ENCODE data around the gene HIVEP3.
A peak's percentile ranks its signal among the peaks of the same experiment; 100 is the strongest.

Gene HIVEP3

GRCh38 chr1:41749991-41750745 lies 168.6 kb downstream of the HIVEP3 start:
- DNase-seq, result no peak

DNA sequence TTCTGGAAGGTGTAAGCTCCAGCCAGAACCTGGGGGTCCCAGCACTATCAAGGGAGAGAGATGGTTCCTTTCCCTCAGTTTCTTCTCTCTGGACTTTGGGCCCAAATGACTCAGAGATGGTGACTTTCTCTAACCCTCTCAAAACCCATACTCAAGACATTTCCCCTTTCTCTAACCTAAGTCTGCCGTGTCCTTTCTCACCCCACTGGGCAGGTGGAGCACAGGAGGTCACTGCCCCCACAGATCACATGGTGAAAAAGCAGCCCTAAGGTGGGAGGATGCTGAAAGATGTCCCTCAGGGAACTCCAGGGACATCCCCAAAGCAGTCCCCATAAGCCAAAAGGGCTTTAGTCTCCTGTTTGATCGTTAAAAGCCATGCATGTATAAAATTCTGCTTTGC lies 173.7 kb downstream of the HIVEP3 start:
- DNase-seq, result no peak

GRCh38 chr1:41743366-41743765 lies 175.4 kb downstream of the HIVEP3 start:
- DNase-seq, result peak in 1 of 2 experiments; percentile 37

DNA sequence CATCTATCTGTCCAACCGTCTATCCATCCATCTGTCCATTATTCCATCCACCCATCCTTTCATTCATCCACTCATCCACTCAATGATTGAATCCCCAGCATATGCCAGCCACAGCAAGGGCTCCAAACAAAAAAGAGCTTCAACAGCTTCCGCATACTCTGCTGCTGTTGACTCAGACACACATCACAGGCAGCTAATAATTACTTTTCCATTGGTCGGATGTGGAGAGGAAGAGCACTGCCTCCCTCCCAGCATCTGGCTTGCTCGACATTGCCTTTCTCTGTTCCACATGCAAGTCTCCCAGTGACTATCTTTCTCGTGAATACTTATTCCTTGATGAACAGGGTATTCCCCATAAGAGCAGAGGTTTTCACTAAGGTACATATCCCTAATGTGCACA lies 176.5 kb downstream of the HIVEP3 start:
- peak in 1 of 2 experiments; percentile 24 for DNase-seq

DNA sequence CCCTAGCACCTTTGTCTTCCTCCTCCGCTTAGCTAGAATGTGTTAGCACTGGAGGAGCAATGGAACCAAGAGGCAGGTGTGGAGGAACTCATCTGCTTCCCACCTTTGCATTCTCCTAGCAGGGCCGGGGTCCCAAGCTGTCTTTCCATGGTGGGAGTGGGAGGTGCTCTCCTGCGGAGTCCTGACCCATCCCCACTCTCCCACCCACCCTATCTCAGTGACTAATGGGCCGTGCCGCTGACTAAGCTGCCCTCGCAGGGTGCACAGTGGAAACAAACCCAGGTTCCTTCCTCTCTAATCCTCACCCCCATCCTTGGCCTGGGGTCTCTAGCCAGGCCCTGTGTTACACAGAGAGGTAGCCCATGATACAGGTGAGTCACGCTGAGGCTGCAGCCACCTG lies 177.5 kb downstream of the HIVEP3 start:
- peak in 1 of 2 experiments; percentile 76 for DNase-seq

DNA sequence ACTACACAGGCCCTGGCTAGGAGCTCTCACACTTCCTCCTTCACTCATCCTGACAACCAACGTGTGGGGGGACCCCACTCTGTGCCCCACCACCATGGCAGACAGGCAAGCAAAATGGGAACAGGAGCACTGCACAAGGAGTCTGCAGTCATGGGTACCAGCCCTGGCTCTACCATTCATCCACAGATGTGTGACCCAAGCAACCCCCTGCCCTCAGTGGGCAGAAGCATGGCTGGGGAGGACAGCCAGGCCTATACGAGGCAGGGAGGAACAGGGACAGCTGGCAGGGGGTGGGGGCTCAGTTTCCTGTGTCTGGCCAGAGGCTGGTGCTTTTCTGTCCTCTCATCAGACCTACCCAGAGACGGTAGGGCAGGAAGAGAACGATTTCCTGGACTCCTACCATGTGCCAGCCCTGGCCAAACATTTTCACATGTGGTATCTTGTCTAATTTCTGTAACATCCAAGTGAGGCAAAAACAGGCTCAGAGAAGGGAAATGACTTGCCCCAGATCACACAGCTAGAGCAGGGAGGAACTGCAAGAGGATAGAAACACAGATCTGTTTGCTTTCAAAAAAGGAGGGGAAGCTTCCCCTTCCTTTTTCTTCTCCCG lies 178.0 kb downstream of the HIVEP3 start:
- peak in 1 of 2 experiments; percentile 54 for DNase-seq

DNA sequence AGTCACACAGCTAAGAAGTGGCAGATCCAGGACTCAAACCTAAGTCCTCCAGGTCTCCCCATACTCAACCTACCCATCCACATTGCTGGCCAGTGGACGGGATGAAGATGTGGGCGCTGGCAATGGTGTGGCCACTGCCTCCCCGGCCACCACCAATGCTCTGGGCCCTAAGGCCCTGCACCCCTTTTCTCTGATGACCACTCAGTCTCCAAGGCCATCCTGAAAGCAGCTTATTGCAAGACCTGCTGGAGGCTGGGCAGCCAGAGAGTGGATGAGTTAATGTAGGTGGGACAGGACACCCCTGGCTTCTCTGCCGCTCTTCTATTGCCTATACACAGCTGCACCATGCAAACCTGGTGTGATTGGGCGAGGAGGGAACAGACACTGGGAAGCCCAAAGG lies 178.7 kb downstream of the HIVEP3 start:
- peak in 1 of 2 experiments; percentile 26 for DNase-seq

GRCh38 chr1:41739061-41739955 lies 179.4 kb downstream of the HIVEP3 start:
- DNase-seq, result peak; percentile 90 to 93

DNA sequence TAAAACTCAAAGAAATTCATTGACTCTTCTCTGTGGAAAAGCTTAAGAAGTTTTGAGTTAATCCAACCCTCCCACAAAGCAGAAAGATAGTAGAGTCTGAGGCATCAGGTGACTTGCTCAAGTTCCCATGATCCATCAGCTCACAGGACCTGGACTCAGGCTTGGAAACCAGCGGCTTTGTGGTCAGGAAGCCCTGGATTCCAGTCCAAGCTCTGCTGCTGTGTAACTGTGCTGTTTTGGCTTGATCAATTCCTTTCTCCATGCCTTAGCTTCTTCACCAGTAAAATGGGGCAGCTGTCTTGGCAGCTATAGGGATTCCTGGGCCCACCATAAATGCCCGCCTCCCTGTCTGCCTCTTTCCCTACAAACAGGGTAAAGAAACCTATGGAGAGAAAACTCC lies 180.2 kb downstream of the HIVEP3 start:
- peak in 1 of 2 experiments; percentile 42 for DNase-seq

DNA sequence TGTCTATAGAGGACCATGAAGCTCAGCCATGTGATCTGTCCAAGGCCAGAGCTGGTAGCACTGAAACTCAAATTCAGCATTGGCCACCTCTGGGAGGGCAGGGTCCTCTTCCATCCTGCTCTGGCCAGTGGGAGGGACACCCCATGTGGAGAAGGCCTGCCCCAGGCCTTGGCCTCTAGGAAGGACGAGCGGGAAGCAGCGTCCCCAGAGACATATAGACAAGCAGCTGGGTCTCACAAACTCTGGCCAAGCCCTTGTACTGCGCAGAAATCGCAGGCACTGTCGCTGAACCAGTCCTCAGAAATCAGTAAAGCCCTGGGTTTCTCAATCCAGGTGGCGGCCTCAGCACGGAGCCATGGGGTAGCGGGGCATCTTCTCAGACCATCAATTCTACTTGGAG lies 180.7 kb downstream of the HIVEP3 start:
- DNase-seq, result no peak

DNA sequence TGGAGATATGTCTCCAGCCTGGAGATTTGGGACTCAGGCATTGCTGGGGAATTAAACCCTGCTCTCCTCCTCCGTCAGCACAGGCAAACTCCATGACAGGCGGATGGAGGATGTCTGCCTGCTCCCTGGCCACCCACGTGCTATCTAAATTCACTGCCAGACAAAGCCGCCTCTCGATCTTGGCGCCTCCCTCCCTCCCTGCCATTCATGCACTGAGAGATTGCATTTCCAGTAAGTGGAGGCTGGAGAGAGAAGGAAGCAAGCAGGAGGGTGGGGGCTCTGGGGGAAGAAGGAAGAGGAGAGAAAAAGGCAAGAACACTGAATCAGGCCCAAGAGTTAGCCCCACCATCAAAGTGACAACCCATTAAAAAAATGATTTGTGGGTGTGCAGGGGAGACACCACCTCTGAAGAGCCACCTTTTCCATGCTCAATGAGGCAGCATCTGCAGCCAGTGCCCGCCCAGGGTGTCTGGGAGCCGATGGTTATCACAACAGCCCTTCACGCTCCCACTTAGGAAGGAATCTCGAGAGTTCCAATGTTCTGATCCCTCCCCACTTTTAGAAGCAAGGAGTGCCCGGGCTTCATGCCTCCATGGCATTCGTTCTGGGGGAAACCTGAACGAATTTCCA lies 183.0 kb downstream of the HIVEP3 start:
- no peak for DNase-seq

GRCh38 chr1:41735139-41735538 lies 183.6 kb downstream of the HIVEP3 start:
- no peak for DNase-seq

GRCh38 chr1:41734201-41734970 lies 184.3 kb downstream of the HIVEP3 start:
- no peak for DNase-seq

DNA sequence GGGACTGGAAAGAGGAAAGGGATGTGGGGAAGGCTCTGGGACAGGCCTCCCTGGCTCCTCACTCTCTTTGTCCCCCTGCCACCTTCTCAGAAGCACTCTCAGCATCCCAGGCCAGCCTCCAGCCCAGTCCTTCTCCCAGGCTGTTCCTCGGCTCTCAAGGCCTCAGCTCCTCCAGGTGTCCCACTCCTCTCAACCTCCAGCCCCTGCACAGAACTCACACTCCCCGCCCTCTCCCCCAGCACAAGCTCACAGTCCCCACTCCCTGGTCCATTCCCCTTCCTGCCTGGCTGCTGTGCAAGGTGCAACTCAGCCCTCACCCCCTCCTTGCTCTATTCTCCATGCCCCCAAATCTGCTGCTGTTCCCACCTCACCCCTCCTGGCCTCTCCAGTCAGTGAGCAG lies 185.0 kb downstream of the HIVEP3 start:
- no peak for DNase-seq

- DNase-seq, result no peak
These were observed 185.7 kb downstream of the HIVEP3 start for GRCh38 chr1:41733021-41733420.

DNA sequence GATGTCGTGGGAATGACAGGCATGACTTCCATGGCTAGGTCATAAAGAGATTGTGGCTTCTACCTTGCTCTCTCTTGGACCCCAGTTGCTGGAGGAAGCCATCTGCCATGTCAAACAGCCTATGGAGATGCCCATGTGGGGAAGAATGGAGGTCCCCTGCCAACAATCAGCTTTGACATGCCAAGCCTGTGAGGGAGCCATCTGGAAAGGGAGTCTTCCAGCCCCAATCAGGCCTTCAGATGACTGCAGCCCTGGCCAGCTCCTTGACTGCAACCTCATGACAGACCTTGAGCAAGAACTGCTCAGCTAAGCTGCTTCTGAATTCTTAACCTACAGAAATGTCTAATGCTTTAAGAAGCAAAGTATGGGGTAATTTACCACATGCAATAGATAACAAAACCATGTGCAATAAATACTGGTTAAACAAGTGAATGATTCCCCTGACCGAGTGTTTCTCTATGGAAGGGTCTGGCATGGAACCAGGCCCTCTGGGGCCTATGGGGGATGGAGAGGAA lies 187.1 kb downstream of the HIVEP3 start:
- DNase-seq, result no peak

DNA sequence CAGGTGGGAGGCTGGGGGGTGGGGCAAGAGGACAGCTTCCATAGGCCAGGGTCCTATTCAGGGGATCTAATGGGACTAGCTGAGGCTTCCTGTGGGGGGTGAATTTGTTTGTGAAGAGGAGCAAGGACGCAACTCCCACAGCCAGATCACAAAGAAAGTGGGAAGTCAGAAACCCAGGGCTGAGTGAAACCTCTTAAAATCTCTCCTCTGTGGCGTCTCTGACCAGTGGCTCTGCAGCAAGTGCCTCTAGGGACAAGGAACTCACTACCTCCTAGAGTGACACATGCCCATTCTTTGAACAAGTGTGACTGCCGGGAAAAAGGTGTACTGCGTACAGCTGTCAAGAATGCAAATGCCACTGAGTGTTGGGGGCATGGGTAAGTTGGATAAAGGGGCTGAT lies 187.9 kb downstream of the HIVEP3 start:
- DNase-seq, result no peak

GRCh38 chr1:41728403-41729202 lies 190.1 kb downstream of the HIVEP3 start:
- peak; percentile 75 to 84 for DNase-seq

GRCh38 chr1:41727749-41728115 lies 191.0 kb downstream of the HIVEP3 start:
- DNase-seq, result no peak

DNA sequence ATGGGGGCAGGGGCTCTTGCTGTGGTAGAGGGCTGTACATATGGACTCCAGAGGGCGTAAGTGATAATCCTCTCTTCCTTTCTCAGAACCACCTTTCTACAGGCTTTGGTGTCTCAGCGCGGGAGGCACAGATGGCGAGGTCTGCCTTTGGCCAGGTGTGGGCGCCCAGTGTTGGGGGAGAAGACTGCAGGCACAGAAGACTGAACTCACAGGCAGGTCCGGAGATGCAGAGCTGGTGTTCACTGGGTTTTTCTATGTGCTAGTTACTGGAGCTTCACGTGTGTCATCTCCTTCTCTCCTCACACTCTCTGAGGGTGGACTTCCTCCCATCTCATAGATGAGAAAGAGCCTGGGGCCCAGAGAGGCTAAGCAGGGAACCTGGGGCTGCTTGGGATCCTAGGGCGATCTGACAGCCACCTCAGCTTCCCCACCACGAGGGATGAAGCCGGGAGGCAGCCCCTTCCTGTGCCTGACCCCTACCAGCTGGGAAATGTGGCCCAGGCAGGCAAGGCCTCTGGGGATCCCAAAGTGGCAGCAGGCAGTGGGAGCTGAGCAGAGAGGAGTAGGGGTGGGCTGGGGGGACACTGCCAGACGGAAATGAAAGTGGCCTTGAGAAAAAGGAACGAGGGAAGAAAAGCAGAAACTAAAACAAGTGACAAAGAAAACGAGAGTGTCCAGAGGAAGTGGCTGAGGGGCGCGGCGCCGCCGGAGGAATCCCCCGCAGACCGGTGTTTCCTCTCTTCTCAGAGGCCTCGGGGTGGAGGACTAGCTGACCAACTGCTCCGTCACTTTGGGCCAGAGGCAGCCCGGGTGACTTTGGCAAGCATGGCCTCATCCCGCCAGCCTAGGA lies 191.6 kb downstream of the HIVEP3 start:
- peak; percentile 34 to 45 for DNase-seq

All from activated CD4-positive, alpha-beta T cell treated with anti-CD3 and anti-CD28 coated beads, Interleukin-2, amount 50 U/mL, for 48 hours (primary cell).